HG03565 (cell line): Measurements from ENCODE around the gene KLHL21.
A peak's percentile ranks its signal among the peaks of the same experiment; 100 is the strongest.
"Not testable (repeated sequence)": the region's sequence is repeated elsewhere in the genome, so short reads cannot be mapped to it uniquely, and the experiment has no call there.

Experiments used
- ATAC-seq: cut with Tn5 transposase; IDR thresholded peaks from one replicate; pipeline ENCODE4 v1.9.1; 2021; ENCODE audit warnings: mild to moderate bottlenecking, moderate library complexity; ENCODE audit not compliant: unreplicated experiment

KLHL21 gene

GRCh38 chr1:6585081-6585722 is 17.5 kb downstream of the KLHL21 start:
- ATAC-seq = no peak

- ATAC-seq = no peak
These were observed 18.3 kb downstream of the KLHL21 start for GRCh38 chr1:6584126-6585080.

GRCh38 chr1:6582370-6582769 is 20.3 kb downstream of the KLHL21 start:
- ATAC-seq = no peak

- no peak for ATAC-seq
These were observed 20.9 kb downstream of the KLHL21 start for GRCh38 chr1:6581561-6582305.

DNA sequence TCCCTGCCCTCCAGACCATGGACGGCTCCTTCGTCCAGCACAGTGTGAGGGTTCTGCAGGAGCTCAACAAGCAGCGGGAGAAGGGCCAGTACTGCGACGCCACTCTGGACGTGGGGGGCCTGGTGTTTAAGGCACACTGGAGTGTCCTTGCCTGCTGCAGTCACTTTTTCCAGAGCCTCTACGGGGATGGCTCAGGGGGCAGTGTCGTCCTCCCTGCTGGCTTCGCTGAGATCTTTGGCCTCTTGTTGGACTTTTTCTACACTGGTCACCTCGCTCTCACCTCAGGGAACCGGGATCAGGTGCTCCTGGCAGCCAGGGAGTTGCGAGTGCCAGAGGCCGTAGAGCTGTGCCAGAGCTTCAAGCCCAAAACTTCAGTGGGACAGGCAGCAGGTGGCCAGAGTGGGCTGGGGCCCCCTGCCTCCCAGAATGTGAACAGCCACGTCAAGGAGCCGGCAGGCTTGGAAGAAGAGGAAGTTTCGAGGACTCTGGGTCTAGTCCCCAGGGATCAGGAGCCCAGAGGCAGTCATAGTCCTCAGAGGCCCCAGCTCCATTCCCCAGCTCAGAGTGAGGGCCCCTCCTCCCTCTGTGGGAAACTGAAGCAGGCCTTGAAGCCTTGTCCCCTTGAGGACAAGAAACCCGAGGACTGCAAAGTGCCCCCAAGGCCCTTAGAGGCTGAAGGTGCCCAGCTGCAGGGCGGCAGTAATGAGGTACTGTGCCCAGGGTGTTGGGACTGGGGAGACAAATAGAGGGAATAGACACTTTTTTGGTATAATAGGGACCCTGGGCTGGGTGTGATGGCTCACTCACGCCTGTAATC is 21.9 kb downstream of the KLHL21 start:
- ATAC-seq = no peak

DNA sequence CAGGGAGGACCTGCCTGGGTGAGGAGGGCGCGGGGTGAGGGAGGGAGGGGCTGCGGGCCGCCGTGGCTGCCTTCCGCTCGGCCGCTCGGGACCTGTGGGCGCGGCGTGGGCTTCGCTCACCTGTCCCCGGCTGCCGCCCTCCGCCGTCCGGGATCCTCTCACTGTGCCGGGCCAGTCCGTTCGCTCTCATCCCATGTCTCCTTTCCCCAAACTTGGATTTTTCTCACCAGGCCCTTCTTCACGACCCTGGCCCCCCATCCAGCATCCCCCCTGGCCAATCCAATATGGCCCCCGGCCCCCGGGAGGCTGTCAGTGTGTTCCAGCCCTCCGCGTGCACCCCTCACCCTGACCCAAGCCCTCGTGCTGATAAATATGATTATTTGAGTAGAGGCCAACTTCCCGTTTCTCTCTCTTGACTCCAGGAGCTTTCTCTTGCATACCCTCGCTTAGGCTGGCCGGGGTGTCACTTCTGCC is 22.5 kb downstream of the KLHL21 start:
- no peak for ATAC-seq

DNA sequence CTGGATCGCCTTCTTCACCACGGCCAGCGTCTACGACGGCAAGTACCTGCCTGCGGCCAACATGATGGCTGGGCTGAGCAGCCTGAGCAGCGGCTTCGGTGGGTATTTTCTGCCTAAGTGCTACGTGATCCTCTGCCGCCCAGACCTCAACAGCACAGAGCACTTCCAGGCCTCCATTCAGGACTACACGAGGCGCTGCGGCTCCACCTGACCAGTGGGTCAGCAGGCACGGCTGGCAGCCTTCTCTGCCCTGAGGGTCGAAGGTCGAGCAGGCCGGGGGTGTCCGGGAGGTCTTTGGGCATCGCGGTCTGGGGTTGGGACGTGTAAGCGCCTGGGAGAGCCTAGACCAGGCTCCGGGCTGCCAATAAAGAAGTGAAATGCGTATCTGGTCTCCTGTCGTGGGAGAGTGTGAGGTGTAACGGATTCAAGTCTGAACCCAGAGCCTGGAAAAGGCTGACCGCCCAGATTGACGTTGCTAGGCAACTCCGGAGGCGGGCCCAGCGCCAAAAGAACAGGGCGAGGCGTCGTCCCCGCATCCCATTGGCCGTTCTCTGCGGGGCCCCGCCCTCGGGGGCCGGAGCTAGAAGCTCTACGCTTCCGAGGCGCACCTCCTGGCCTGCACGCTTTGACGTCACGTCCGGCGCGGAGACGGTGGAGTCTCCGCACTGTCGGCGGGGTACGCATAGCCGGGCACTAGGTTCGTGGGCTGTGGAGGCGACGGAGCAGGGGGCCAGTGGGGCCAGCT is 23.1 kb downstream of the KLHL21 start, which contains the start of gene ZBTB48:
ZBTB48 (plus strand) TSS at position 621 of the 745 bp plus-strand sequence. CDS start 616 bp downstream, outside the sequence.
- peak; percentile 93 for ATAC-seq

DNA sequence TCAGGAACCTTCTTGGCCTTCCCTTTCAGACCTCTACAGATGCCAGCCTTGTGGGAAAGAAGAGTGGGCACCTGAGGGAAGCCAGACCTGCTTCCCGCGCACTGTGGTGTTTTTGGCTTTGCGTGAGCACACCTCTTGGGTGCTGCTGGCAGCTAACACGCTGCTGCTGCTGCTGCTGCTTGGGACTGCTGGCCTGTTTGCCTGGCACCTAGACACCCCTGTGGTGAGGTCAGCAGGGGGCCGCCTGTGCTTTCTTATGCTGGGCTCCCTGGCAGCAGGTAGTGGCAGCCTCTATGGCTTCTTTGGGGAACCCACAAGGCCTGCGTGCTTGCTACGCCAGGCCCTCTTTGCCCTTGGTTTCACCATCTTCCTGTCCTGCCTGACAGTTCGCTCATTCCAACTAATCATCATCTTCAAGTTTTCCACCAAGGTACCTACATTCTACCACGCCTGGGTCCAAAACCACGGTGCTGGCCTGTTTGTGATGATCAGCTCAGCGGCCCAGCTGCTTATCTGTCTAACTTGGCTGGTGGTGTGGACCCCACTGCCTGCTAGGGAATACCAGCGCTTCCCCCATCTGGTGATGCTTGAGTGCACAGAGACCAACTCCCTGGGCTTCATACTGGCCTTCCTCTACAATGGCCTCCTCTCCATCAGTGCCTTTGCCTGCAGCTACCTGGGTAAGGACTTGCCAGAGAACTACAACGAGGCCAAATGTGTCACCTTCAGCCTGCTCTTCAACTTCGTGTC is 23.9 kb downstream of the KLHL21 start:
- no peak for ATAC-seq

GRCh38 chr1:6577831-6578525 is 24.7 kb downstream of the KLHL21 start:
- ATAC-seq = no peak

DNA sequence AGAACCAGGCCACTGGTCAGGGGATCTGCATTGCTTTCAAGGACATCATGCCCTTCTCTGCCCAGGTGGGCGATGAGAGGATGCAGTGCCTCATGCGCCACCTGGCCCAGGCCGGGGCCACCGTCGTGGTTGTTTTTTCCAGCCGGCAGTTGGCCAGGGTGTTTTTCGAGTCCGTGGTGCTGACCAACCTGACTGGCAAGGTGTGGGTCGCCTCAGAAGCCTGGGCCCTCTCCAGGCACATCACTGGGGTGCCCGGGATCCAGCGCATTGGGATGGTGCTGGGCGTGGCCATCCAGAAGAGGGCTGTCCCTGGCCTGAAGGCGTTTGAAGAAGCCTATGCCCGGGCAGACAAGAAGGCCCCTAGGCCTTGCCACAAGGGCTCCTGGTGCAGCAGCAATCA is 27.9 kb downstream of the KLHL21 start:
- no peak for ATAC-seq

DNA sequence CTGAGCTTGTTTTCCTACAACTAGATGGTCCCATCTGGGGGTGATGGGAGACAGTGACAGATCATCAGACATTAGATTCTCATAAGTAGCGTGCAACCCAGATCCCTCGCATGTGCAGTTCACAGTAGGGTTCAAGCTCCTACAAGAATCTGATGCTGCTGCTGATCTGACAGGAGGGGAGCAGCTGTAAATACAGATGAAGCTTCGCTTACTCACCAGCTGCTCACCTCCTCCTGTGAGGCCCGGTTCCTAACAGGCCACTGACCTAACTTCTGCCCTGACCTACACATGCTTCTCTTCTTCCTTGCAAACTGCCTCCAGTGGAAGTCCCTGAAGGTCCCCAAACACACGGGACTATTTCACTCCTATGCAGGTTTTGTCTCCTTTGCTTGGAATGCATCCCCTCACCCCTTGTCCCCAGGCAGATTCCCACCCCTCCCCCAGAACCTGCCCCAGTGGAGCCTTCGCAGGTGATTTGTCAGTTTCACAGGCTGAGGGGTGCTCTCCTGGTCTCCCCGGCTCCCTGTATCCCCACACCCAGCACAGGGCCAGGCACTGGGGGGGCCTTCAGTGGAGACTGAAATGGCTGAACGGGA is 28.5 kb downstream of the KLHL21 start:
- no peak for ATAC-seq

DNA sequence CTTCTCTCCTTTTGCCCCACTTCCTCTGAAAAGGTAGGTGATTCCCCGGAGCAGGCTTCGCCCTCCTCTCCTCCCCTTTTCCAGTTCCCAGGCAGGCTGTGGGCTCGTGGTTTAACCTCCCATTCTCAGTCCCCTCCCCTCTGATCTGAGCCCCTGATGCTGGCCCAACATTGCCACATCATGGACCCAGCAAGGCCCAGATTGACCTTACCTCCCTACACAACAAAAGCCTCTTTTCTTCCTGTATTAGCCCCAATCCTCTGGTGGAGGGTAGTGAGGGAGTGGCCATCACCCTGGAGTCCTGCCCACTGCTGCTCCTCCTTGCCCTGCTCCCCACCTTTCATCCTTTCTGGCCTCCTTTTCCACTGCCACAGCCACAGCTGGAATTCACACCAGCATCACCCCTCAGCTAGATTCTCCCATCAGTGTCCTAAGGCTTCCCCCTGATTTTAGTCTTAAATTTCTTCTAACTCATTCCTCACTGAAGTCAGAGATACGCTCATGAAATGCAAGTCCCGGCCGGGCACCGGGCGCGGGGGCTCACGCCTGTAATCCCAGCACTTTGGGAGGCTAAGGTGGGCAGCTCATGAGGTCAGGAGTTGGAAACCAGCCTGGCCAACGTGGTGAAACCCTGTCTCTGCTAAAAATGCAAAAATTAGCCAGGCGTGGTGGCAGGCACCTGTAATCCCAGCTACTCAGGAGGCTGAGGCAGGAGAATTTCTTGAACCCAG is 29.9 kb downstream of the KLHL21 start:
- no peak for ATAC-seq

- no peak for ATAC-seq
These were observed 31.7 kb downstream of the KLHL21 start for GRCh38 chr1:6570987-6571386.

DNA sequence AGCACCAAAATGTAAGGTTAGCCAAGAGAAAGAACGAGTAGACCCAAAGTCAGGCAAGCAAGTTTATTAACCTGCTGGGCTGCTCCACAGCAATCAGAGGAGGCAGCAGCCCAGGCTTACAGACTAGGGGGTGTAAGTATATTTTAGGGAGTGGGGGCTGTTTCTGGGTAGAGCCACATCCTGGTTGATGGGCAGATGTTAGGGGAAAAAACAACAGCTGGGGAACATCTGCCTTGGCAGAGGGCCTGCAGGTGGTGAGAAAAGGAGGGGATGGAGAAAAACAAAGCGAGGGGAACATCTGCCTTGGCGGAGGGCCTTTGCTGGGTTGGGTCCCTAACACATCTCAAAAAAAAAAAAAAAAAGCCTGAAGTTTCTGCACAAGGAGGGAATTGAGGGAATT is 32.6 kb downstream of the KLHL21 start:
- ATAC-seq = no peak

DNA sequence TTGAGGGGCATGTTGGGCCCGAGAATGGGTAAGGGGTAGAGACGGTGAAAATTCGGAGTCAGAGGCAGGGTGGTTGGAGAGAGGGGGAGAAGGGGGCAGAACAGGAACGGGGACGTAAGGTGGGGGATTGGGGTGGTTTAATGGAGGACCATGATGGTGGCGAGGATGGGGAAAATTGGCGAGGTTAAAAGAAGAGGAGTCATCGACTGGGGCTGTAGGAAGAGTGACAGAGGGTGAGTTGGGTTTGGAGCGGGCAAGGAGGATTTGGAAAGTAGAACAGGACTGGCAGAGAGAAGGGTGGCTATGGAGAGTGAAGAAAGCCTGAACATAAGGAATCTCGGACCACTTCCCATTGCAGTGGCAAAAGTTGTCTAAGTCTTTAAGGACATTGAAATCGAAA is 33.6 kb downstream of the KLHL21 start:
- no peak for ATAC-seq

GRCh38 chr1:6560267-6560666 is 42.4 kb downstream of the KLHL21 start:
- no peak for ATAC-seq

DNA sequence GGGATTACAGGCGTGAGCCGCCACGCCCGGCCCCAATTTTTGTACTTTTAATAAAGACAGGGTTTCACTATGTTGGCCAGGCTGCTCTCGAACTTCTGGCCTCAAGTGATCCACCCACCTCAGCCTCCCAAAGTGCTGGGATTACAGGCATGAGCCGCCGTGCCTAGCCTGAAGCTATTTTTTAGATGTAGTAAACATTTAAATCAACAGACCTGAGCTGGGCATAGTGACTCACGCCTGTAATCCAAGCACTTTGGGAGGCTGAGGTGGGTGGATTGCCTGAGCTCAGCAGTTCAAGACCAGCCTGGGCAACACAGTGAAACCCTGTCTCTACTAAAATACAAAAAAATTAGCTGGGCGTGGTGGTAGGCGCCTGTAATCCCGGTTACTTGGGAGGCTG is 43.5 kb downstream of the KLHL21 start:
- not testable (repeated sequence) for ATAC-seq
